Measurements from ENCODE around the gene RGS3.
"Not testable (repeated sequence)": the region's sequence is repeated elsewhere in the genome, so short reads cannot be mapped to it uniquely, and the experiment has no call there.

The RGS3 gene

DNA sequence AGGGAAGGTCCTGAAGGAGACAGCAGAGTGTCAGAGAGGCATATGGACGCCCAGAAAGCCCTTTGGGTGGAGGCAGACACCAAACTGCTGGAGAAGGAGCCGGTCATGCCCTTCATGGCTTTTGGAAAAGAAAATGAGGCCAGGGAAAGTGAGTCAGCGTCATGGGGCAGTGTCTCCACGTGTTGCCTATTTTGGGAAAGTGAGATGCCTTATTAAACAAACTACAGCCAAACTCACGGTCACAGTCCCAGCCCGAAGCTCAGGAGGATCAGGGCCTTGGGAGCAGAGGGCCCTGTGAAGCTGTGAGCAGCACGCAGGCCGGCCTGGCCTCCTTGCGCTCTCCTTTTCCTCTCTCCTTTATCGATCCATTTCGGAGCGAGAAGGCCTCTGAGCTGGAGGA lies 25.0 kb downstream of the RGS3 start:
- no peak for DNase-seq (ENCODE audit: low spot score)

DNA sequence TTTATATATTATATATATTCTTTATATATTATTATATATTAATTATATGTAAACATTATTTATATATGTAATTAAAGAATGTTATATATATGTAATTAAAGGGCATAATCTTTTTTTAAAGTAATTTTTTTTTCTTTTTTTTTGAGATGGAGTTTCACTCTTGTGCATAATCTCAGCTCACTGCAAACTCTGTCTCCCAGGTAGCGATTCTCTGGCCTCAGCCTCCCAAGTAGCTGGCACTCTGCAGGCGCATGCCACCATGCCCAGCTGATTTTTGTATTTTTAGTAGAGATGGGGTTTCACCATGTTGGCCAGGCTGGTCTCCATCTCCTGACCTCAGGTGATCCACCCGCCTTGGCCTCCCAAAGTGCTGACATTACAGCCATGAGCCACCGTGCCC lies 27.6 kb downstream of the RGS3 start:
- DNase-seq (ENCODE audit: low spot score) = not testable (repeated sequence)

DNA sequence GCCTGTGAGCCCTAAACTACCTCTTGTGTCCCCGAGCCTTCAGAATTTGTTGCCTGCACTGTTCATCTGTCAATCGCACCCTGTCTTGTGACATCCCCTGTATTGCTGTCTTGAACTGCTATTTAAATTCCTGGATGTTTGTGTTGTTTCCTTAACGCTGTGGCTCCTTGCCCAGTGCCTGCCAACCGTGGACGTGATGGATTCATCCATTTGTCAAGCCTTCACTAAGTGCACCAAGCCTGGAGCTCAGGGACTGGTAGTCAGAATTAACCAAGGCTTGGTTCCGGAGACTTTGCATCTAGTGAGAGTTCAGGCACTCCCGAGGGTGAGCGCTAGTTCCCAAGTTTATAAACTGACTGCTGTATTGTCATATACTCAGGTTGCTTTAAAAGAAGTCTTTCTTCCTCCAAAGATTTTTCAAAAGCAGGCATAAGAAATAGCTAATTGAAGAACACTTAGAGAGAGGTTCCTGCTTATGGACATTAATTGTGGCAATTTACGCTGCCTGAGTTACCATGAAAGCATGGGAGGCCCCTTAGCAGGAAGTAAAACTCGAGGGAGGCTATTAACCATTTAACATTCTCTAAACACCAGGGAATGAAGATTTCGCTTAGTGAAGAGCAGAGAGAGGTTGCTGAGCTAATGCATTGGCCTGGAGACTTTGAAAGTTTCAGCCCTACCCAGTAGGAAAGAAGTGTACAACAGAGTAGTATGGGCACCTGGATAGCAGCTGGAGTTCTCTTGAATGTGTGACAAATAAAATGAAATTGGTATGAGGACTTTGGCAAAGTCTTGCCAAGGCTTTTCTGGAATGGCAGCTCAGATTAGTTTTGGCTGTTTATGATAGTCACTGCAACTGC lies 29.0 kb downstream of the RGS3 start:
- DNase-seq (ENCODE audit: low spot score) = no peak

DNA sequence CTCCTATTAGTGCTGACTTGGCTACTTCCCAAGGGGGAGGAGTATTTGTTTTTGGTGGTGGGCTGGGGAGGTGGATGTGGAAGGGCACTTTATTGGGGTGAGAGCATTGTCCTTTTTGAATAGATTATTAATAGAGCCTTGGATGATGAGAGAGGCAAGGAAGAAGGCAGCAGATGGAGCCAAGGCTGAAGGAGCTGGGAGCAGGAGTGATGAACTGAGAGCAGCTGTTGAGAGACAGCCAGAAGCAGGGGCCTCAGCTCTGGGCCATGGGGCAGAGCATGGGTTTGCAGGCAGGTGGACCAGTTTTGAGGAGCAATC lies 29.6 kb downstream of the RGS3 start:
- no peak for DNase-seq (ENCODE audit: low spot score)

DNA sequence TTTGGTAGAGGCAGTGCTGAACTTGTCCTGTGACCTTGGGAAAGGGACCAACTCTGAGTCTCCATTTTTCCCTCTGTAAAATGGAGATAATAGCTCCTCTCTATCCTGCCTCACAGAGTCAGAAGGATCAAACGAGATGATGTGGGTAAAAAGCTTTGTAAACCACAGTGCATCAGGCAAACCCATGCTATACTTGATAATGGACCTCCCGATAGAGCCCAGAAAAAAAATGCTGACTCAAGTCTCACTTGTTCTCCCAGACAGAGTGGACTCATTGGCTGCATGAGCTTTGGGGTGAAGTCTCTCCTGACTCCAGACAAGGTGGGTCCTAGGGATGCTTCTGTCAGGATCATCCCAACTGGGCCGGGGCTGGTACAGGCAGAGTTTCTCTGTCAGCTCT lies 32.0 kb downstream of the RGS3 start:
- no peak for DNase-seq (ENCODE audit: low spot score)

DNA sequence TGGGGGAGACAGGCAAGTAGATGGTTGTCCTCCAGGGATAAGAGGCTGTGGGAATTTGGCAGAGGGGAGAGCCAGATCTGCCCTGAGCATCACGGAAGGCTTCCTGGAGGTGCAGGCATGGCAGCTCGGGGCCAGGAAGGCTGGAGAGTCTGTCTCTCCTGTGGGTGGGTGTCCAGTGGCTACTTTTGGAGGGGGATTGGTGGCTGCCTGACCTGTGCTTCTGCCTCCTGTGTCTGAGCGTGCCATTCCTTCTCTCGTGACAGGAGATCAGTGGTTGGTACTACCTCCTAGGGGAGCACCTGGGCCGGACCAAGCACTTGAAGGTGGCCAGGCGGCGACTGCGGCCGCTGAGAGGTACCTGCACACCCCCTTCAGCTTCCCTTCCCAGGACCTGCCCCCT lies 33.5 kb downstream of the RGS3 start:
- DNase-seq (ENCODE audit: low spot score) = no peak

DNA sequence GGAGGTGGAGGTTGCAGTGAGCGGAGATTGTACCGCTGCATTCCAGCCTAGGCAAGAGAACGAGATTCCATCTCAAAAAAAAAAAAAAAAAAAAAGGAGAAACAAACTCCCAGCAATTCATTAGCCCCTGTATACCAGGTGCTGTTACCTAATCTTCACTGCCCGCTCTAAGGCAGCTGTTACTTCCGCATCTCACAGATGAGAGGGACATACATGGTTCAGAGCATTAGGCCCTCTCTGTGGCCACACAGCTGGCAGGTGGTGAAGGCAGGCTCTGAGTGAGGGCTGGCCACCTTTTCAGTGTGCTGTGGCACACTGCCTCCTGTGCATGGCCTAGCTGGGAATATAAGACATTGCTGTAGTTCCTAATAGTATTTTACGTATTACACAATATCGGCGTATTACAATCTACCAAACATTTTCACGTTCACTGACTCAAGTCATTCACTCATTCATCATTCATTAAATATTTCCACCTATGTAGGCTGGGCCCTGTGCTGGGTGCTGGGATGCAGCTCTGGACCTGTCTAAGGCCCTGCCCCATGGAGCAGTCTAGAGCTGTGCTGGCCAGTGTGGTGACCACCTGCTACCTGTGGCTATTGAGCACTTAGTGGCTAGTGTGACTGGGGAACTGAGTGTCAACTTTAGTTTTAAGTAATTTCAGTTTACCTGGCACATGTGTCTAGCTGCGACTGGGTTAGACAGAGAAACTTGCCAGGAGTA lies 35.8 kb downstream of the RGS3 start:
- no peak for DNase-seq (ENCODE audit: low spot score)

DNA sequence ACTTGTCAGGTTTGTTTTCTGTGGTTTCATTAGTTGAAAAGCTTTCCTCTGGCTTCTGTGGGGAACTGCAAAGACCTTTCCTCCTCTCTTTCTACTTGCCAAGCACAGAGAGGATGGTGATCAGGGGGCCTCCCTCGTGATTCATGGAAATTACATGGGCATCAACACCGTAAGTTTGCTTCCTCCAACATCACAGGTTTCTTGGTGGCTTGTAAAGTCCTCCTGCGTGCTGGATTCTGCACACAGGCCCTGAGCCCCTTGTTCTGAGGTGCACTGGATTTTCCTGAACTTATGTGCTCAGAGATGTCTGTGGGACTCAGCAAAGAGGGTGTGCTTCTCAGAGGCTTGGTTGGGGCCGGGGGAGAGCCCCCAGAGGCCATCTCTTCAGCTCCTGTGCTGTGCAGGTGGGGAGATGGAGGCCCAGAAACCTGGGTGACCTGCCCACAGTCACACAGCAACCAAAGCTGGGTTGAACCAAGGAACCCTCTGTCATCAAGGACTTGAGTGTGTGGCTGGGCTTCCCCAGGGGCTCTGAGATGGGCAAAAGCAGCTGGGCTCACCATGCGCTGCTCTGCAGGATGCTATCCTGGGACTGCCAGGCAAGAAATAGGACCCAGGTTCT lies 36.5 kb downstream of the RGS3 start:
- no peak for DNase-seq (ENCODE audit: low spot score)

DNA sequence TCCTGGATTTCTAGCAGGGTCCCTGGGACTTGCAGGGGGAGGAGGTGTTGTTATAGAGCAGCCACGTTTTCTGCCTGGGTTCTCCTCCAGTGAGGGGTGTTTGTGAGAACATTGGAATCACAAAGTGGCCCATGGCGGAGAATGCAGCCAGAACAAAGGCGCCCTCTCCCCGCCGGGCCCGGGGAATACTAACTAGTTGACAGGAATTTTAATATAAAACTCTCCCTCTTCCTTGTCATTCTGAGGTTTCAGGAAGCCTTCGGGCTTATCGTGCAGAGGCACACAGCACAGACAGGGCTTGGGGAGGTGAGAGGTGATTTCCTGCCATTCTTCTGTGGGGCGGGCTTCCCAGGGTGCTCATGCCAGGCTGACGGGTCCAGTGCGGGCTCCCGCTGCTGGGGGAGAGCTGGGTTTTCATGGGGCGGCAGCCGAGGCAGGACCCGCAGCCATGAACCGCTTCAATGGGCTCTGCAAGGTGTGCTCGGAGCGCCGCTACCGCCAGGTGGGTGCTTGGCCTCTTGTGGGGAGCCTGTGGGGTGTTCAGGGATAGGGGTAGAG lies 37.7 kb downstream of the RGS3 start:
- DNase-seq (ENCODE audit: low spot score) = no peak

DNA sequence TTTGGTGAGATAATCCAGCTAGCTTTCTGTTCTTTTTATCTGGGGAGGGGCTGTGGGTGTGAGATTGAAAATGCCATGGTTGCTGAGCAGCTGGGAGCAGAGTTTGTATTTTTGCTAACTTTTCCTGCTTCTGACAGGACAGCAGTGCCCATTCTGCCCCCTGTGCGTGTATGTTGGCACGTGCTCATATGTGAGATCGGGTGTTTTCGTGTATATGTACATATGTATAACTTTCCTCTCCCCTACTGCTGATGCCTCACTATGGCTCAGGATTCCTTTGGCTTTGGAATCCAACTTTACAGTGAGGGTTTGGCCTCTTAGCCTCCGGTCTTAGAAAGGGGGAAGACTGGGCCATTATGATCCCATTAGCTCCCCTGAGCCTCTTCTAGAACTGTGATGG lies 38.3 kb downstream of the RGS3 start:
- DNase-seq (ENCODE audit: low spot score) = no peak

DNA sequence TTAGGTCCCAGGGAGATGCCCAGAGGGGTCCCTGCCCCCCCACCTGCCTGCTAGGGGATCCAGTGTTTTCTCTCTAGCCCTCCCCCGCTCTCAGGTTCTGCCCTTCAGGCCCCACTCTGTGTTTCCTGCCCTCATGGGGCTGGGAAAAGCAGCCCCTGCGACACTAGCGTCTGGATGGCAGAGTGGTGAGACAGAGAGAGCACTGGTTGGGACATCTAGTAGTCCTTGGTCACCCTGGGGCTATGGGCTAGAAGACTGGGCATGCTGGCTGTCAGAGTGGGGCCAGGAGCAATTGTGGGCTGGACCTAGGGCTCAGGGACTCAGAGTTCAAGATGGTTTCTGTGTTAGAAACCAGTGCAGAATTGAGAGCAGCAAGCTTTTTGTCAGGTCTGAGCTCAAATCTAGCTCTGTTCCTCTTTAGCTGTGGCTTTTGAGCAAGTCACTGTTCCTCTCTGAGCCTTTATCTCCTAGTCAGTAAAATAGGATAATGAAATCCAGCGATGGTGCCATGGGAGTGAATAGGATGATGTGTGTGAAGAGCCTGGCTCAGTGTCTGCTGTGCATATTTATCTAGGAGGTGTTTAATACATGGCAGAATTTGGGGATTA lies 39.0 kb downstream of the RGS3 start:
- no peak for DNase-seq (ENCODE audit: low spot score)

DNA sequence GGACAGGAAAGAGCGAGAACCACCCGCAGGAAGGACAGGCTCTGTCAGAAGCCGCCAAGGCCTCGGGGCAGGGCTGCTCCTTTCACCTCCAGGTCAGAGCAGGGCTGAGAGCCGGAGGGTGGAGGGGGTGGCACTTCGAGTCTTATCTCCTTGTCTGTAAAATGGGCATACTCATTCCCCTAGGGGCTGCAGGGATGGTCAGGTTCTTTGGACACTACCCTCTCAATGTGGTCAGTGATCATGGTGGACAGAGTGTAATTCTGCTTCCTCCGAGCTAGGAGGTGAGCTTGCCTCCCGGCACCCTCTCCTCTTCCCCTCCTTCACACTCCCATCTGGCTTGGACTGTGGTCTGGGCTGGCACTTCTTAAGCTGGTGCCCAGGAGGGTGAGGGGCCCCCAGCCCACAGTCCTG lies 39.6 kb downstream of the RGS3 start:
- DNase-seq (ENCODE audit: low spot score) = no peak

DNA sequence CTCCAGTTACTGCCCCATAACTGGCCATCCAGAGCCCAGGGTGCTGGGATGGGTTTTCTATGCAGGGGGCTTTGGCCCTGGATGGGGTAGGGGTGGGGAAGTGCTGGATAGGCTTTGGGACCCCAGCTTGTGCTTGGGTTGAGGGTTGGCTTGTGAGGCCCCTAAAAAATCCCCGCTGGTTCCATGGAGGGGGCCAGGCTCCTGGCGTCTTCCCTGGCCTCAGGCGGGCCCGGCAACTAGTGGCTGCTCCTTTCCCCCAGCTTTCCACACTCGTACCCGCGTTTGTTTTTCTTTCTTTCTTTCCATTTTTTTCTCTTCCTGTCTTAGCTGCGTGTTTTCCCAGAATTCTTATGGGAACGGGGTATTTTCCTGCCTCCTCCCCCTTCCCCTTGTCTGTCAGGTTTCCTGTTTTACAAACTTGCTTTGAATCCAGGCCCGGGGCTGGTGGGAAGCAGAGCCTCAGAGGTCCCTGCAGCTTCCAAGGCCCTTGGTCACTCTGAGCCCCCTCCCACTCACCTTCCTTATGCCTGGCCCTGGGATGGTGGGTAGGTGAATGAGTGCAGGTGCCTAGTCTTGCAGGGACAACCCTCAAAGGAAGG lies 40.2 kb downstream of the RGS3 start:
- DNase-seq (ENCODE audit: low spot score) = no peak

DNA sequence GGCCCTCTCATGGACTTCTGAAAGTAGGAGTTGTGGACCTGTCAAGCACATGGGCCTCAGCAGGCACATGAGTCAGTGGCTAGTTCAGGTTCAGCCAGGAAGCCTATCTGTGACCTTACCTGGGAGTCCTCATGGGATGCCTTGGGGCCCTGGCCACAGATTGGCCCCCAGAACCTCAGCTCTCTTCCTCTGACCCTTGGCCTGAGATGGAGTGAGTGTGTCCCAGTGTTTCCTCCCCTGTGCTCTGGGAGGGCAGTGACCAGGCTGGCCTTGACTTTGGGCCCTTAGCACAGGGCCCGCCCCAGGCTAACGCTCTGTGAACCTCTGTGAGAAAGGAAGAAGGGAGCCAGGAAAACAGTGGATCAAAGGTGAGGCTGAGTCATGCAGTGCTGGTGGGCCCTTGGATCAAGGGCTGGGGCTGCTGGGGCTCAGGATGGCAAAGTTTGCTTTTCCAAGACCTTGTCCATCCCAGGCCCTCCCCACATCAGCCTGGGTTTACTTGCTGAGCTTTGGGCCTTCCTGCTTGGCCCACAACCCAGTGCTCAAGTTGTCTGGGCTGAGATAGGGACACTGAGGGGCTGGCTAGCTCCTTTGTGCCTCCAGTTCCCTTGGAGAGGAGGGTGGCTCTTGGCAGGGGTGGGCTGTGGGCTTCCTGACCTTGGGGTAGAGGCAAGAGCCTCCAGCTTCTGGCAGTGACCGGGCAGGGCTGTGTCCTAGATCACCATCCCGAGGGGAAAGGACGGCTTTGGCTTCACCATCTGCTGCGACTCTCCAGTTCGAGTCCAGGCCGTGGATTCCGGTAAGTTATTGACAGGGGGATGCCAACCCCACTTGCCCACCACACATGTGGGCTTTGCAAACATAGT lies 41.4 kb downstream of the RGS3 start:
- DNase-seq (ENCODE audit: low spot score) = no peak

DNA sequence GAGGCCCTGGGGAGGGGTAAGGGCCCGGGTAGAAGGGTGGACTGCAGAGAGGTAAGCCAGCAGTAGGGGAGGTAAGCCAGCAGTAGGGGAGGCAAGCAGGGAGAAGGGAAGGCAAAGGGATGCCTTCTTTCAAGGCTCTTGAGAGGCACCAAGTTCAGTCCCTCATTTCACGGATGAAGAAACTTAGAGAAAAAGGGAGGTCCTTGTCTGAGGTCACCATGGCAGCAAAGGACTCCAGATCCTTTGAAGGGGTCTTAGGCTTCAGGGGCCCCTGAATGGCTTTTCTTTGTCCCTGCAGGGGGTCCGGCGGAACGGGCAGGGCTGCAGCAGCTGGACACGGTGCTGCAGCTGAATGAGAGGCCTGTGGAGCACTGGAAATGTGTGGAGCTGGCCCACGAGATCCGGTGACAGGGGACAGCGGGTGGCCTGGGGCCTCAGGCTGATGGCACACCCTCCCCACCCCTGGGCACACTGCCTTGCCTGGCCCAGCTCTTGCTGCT lies 42.6 kb downstream of the RGS3 start:
- no peak for DNase-seq (ENCODE audit: low spot score)

DNA sequence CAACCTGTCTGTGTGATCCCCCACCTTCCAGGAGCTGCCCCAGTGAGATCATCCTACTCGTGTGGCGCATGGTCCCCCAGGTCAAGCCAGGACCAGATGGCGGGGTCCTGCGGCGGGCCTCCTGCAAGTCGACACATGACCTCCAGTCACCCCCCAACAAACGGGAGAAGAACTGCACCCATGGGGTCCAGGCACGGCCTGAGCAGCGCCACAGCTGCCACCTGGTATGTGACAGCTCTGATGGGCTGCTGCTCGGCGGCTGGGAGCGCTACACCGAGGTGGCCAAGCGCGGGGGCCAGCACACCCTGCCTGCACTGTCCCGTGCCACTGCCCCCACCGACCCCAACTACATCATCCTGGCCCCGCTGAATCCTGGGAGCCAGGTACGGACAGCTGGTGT lies 43.7 kb downstream of the RGS3 start:
- DNase-seq (ENCODE audit: low spot score) = no peak

DNA sequence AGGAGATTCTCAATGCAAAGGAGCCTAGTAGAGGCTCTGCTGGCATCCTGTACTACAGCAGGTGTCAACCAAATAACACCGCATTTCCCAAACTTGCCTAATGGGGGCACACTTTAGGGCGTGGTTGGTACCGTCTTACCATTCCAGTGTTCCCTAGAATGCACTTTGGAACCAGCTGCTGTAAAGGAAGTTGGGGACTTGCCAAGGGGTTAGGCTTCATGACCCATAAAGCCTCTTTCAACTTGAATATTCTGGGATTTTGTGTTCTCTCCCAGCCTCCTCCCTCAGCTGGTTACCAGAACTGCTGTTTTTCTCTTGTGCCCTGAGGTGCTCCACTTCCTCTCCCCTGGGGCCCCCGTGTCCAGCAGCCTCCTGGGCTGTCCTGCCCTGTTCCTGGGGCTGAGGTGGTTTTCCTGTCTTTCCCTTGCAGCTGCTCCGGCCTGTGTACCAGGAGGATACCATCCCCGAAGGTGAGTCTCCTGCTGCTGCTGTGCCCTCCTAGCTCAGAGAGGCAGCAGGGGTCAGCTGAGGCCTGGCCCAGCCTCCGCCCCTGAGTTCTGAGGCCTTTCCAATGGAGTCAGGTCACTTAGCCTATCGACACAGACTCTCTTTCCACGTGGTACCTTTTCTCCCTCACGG lies 44.7 kb downstream of the RGS3 start:
- no peak for DNase-seq (ENCODE audit: low spot score)

DNA sequence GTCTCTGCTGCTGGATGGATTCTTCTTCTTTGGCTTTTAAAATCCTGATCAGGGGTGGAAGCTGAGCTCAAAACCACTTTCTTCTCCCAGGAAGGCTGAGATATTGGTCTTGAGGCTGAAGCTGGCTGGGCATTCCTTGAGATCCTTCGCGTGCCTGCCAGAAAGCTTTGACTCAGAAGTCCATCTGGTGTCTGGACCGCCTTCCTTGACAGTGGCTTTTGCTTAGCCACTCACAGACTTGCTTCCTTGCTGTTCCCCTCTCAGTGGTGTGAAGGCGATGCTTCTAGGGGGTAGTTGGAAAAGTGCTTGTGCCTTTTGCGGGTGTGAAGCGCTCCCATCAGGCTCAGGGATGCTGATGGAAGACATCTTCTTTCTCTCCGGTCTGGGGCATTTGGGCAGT lies 45.9 kb downstream of the RGS3 start:
- DNase-seq (ENCODE audit: low spot score) = no peak

DNA sequence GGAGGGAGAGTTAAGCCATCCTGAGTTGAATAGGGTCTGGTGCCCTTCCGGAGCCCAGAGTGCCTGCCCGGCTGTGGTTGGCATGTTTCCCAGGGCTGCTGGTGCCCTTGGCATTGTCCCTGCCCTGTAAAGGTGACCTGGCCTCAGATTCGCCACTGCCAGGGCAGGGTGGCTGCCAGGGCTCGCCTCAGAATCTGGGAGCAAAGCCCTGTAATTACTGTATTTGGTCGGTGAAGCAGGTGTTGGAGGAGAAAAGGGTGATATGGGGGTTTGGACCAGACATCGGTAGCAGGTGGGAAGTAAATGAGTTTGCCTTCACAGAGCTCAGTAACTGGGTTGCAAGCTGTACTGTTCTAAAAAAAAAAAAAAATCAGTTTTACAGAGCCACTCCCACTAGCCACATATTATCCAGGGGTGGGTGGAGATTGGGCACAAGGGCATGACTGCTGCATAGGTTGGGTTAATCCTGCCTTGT lies 47.6 kb downstream of the RGS3 start:
- no peak for DNase-seq (ENCODE audit: low spot score)
